HEK293T (cell line): ENCODE results near the gene HSH2D.

Experiments
- CTCF ChIA-PET: fragments of 350-600 bp; formaldehyde crosslinking; extraction: SDS; loops from one replicate; lab custom pipeline; 2021; ENCODE audit warnings: antibody characterized with exemption, inconsistent platforms; lab: Yijun Ruan, JAX
- POLR2A ChIA-PET: fragments of 350-600 bp; formaldehyde crosslinking; extraction: SDS; loops from one replicate; lab custom pipeline; 2020; ENCODE audit warnings: antibody characterized with exemption, inconsistent platforms; lab: Yijun Ruan, JAX
- DNase-seq: peaks from one replicate; pipeline ENCODE4 v3.0.0; 2012; ENCODE audit warnings: mixed read lengths; ENCODE audit errors: extremely low spot score
- ARNT ChIP-seq: fragments of 450-650 bp; IDR thresholded peaks from 2 replicates; pipeline ENCODE4 v1.6.1; 2017; ENCODE audit warnings: mild to moderate bottlenecking
- BHLHE40 ChIP-seq: fragments of 450-650 bp; IDR thresholded peaks from 2 replicates; pipeline ENCODE4 v1.6.1; 2016; ENCODE audit warnings: mild to moderate bottlenecking, moderate library complexity, borderline replicate concordance
- CTBP1 ChIP-seq: fragments of 450-650 bp; IDR thresholded peaks from 2 replicates; pipeline ENCODE4 v1.6.1; 2016; ENCODE audit warnings: borderline replicate concordance
- ELF4 ChIP-seq: fragments of 450-650 bp; IDR thresholded peaks from 2 replicates; pipeline ENCODE4 v1.6.1; 2017; ENCODE audit warnings: antibody characterized with exemption
- FOXA1 ChIP-seq: fragments of 450-650 bp; IDR thresholded peaks from 2 replicates; pipeline ENCODE4 v1.6.1; 2016; ENCODE audit warnings: mild to moderate bottlenecking
- FOXK2 ChIP-seq: fragments of 450-650 bp; IDR thresholded peaks from 2 replicates; pipeline ENCODE4 v1.6.1; 2016; ENCODE audit warnings: mild to moderate bottlenecking
- FOXM1 ChIP-seq: fragments of 450-650 bp; IDR thresholded peaks from 2 replicates; pipeline ENCODE4 v1.6.1; 2017; ENCODE audit warnings: mild to moderate bottlenecking, borderline replicate concordance
- HDGF ChIP-seq: fragments of 450-650 bp; IDR thresholded peaks from 2 replicates; pipeline ENCODE4 v1.6.1; 2017; ENCODE audit warnings: antibody characterized with exemption, borderline replicate concordance
- L3MBTL2 ChIP-seq: fragments of 450-650 bp; conservative IDR thresholded peaks from 2 replicates; pipeline ENCODE4 v1.6.1; 2016; ENCODE audit warnings: mild to moderate bottlenecking
- LEF1 ChIP-seq: fragments of 450-650 bp; IDR thresholded peaks from 2 replicates; pipeline ENCODE4 v1.6.1; 2017; ENCODE audit warnings: mild to moderate bottlenecking, borderline replicate concordance
- NFRKB ChIP-seq: fragments of 450-650 bp; IDR thresholded peaks from 2 replicates; pipeline ENCODE4 v1.6.1; 2016; ENCODE audit warnings: mild to moderate bottlenecking, moderate library complexity
- PKNOX1 ChIP-seq: fragments of 450-650 bp; IDR thresholded peaks from 2 replicates; pipeline ENCODE4 v1.6.1; 2016
- SP1 ChIP-seq: fragments of 450-650 bp; IDR thresholded peaks from 2 replicates; pipeline ENCODE4 v1.6.1; 2017
- SUZ12 ChIP-seq: fragments of 450-650 bp; IDR thresholded peaks from 2 replicates; pipeline ENCODE4 v1.6.1; 2016; ENCODE audit warnings: mild to moderate bottlenecking
- TARDBP ChIP-seq: fragments of 450-650 bp; IDR thresholded peaks from 2 replicates; pipeline ENCODE4 v1.6.1; 2016
- ZNF384 ChIP-seq: fragments of 450-650 bp; IDR thresholded peaks from 2 replicates; pipeline ENCODE4 v1.6.1; 2016

The HSH2D gene

GRCh38 chr19:16159655-16160054, 16.2 kb downstream of the HSH2D start:
- no peak for DNase-seq
- ChIA-PET POLR2A (no interaction called here), CTCF (no interaction called here)
- no peak for TF ChIP-seq FOXK2
- no peak for TF ChIP-seq TARDBP
- no peak for TF ChIP-seq ELF4
- TF ChIP-seq FOXA1 = no peak
- TF ChIP-seq BHLHE40 = no peak
- no peak for TF ChIP-seq ARNT

GRCh38 chr19:16160445-16160942, 17.0 kb downstream of the HSH2D start:
- no peak for TF ChIP-seq FOXA1
- no peak for TF ChIP-seq ELF4
- POLR2A ChIA-PET = no interaction called here
- CTCF ChIA-PET = no interaction called here
- DNase-seq = no peak

DNA sequence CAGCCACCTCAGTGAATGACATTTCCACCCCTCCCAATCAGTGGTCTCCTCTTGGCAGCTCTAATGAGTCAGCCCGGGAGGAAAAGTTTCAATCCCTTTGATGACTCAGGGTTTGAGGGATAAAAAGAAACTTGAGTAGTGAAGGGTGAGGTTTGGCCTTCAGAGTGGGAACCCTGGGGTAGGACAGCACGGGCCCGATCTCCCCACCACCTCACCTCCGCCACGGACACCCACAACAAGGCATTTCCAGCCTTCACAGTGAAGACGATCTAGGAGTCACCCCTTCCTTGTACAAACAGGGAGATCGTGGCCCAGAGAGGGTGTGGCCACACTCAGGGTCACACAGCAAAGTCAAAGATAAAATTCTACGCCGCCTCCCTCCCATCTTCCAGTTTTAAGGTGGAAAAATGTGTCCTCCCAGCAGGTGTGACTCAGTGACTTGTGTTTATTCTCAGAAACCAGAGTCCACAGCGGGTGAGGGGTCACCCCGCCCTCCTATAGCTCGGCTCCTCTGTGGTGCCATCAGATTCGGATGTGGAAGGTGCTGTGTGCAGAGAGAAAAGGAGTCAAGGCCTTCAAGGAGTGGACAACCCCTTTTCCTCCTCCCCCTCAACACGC, 17.6 kb downstream of the HSH2D start:
- ChIA-PET CTCF (no interaction called here), POLR2A (interaction anchor here (0.6 kb wide), 1 partner anchor 745 kb away, joined by 3 read pairs; no protein-coding TSS in a partner anchor)
- TF ChIP-seq SP1 (no peak), BHLHE40 (no peak), ELF4 (no peak), FOXK2 (no peak), PKNOX1 (no peak), SUZ12 (no peak), FOXA1 (no peak), ZNF384 (no peak), L3MBTL2 (no peak), ARNT (no peak), HDGF (no peak)
- no peak for DNase-seq

DNA sequence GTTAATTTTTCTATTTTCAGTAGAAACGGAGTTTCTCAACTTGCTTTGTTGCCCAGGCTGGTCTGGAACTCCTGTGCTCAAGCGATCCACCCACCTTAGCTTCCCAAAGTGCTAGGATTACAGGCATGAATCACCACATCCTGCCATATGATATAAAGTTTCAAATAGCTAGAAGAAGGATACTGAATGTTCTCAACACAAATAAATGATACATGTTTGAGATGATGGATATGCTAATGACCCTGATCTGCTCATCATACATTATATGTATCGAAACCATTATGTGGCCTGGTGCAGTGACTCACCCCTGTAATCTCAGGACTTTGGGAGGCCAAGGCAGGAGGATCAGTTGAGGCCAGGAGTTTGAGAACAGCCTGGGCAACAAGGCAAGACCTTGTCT, 18.4 kb downstream of the HSH2D start:
- CTCF ChIA-PET = no interaction called here
- TF ChIP-seq HDGF (no peak), ELF4 (no peak), CTBP1 (no peak), NFRKB (no peak), LEF1 (no peak), ZNF384 (no peak), FOXK2 (no peak), FOXM1 (no peak)
- POLR2A ChIA-PET = interaction anchor here (0.6 kb wide), 1 partner anchor 746 kb away, joined by 3 read pairs; no protein-coding TSS in a partner anchor
- no peak for DNase-seq

- POLR2A ChIA-PET = no interaction called here
- no peak for DNase-seq
- TF ChIP-seq TARDBP (no peak), SUZ12 (no peak), BHLHE40 (no peak), SP1 (no peak), L3MBTL2 (no peak), ELF4 (no peak), FOXK2 (no peak), FOXA1 (no peak), LEF1 (no peak), PKNOX1 (no peak), NFRKB (no peak), ZNF384 (no peak), ARNT (no peak), HDGF (no peak), CTBP1 (no peak)
- CTCF ChIA-PET = interaction anchor here (0.7 kb wide), 1 partner anchor 94 kb away, joined by 4 read pairs; no protein-coding TSS in a partner anchor
These were observed 20.9 kb downstream of the HSH2D start for GRCh38 chr19:16164222-16164890.

DNA sequence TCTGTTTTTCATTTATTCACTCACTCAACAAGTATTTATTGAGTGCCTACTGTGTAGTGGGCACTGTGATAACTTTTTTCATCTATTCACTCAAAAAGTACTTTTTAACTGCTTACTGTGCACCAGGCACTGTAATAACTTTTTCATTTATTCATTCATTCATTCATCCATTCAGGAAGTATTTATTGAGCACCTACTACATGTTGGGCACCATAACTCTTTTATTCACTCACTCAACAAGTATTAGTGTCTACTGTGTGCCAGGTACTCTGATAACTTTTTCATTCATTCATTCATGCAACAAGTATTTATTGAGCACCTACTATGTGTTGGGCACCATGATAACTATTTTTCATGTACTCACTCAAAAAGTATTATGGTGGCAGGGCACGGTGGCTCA, 22.9 kb downstream of the HSH2D start:
- ChIA-PET CTCF (no interaction called here), POLR2A (no interaction called here)
- DNase-seq = no peak
- TF ChIP-seq HDGF (no peak), NFRKB (no peak), BHLHE40 (no peak), TARDBP (no peak), ZNF384 (no peak), ELF4 (no peak), SP1 (no peak), FOXK2 (no peak), ARNT (no peak), CTBP1 (no peak), SUZ12 (no peak), PKNOX1 (no peak), FOXM1 (no peak), FOXA1 (no peak), L3MBTL2 (no peak), LEF1 (no peak)
